T-helper 22 cell (primary cell): Measurements from ENCODE around the gene ZNF33A.
"Not testable (repeated sequence)": the region's sequence is repeated elsewhere in the genome, so short reads cannot be mapped to it uniquely, and the experiment has no call there.

Experiments used
- DNase-seq: peaks from one replicate; pipeline ENCODE4 v3.0.0-alpha.2; 2020; ENCODE audit warnings: low read depth

The ZNF33A gene

GRCh38 chr10:38010119-38010903 lies at the start of gene ZNF33A:
ZNF33A (plus strand) TSS chr10:38010675; CDS start chr10:38012342, 1,667 bp downstream.
- DNase-seq = peak; percentile 90

DNA sequence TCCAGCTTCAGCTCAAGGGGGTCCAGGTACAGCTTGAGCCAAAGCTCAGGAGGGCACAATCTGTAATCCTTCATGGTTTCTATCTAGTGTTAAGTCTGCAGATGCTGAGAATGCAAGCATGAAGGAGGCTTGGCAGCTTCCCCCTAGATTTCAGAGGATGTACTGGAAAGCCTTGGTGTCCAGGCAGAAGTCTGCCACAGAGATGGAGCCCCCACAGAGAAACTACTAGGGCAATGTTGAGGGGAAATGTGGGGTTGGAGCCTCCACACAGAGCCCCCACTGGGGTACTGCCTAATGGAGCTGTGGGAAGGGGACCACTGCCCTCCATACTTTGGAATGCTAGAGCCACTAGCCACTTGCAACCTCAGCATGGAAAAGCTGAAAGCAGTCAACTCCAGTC lies 45.5 kb upstream of the ZNF33A start:
- DNase-seq = no peak

- DNase-seq = no peak
Observed at GRCh38 chr10:37972396-37972795, 38.1 kb upstream of the ZNF33A start.

GRCh38 chr10:37975401-37975991 lies 35.0 kb upstream of the ZNF33A start:
- no peak for DNase-seq

DNA sequence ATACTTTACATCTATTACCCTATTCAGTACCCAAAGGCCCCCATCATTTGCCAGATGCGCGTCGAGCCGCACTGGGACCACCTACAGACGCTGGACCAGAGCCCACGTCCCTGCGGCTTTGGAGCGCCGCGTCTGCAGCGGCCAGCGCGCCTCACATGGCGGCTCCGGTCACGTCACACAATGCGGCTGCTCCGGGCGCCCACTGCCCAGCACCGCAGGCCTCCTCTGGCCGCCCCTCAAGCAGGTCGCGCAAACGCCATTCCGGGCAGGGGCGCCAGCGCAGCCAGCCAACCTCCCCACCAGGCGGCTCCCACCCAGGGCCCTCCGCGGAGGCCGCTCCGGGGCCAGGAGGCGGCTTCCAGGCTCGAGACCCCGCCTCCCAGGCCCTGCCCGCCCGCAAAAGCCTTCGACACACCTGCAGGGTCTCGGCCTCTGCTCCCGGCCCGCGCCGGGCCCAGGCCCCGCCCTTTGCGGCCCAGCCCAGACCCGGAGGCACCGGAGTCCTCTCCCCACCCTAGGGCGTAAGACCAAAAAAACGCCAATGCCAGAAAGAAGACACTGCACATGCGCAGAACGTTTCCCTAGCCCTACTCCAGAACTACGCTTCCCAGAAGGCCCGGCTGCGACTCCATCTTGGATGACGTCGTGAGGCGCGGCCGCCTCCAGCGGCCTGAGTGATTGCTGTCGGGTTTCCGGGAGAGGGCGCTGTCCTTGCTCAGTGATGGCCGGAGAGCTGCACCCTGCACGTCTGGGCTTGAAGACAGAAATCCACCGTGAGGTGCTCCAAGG lies 34.2 kb upstream of the ZNF33A start, which contains the start of gene ZNF25:
Gene ZNF25, minus strand, starts transcription at position 557 of the 789 bp plus-strand sequence. CDS start 4,925 bp downstream, outside the sequence.
- DNase-seq = peak; percentile 97

GRCh38 chr10:37976880-37977203 lies 33.6 kb upstream of the ZNF33A start:
- no peak for DNase-seq

GRCh38 chr10:37991655-37992054 lies 18.8 kb upstream of the ZNF33A start:
- no peak for DNase-seq

DNA sequence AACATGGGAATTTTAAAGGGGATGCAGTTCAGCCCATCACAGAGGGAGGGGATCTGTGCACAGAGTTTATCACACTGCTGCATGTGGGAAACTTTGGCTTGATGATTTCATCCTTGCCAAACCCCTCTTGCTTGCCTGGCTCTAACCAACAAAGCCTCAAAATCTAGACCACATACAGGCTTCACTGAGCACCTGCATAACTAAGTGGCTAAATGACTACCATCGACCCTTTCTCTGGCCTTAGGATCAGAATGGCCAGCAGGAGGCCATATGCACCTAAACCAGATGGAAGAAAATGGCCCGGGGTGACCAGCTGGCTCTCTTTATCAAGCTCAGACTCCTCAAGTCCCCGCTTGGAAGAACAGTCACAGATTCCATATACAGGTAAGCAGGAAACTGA lies 18.4 kb upstream of the ZNF33A start:
- no peak for DNase-seq

DNA sequence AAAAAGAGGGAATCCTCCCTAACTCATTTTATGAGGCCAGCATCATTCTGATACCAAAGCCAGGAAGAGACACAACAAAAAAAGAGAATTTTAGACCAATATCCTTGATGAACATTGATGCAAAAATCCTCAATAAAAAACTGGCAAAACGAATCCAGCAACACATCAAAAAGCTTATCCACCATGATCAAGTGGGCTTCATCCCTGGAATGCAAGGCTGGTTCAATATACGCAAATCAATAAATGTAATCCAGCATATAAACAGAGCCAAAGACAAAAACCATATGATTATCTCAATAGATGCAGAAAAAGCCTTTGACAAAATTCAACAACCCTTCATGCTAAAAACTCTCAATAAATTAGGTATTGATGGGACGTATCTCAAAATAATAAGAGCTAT lies 11.6 kb upstream of the ZNF33A start:
- not testable (repeated sequence) for DNase-seq

DNA sequence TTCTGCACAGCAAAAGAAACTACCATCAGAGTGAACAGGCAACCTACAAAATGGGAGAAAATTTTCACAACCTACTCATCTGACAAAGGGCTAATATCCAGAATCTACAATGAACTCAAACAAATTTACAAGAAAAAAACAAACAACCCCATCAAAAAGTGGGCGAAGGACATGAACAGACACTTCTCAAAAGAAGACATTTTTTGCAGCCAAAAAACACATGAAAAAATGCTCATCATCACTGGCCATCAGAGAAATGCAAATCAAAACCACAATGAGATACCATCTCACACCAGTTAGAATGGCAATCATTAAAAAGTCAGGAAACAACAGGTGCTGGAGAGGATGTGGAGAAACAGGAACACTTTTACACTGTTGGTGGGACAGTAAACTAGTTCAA lies 10.0 kb upstream of the ZNF33A start:
- not testable (repeated sequence) for DNase-seq

DNA sequence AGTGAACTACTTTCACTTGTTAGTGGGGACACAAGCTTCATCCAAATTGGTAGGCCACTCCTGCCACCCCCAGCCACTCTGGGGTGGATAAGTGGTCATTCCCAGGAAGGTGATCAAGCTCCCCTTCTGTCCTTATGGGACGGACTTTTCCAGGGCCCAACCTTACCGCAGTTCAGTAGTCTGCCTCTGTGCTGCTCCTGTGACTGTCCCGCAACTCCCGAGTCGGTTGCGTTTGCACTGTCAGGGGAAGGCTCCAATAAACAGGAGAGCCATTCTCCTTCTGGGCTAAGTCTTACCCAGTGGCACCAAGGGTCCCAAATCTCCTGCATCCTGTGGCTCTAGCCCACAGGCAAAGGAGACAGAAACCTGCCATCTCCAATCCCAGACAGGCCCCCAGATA lies 7.4 kb upstream of the ZNF33A start:
- no peak for DNase-seq

DNA sequence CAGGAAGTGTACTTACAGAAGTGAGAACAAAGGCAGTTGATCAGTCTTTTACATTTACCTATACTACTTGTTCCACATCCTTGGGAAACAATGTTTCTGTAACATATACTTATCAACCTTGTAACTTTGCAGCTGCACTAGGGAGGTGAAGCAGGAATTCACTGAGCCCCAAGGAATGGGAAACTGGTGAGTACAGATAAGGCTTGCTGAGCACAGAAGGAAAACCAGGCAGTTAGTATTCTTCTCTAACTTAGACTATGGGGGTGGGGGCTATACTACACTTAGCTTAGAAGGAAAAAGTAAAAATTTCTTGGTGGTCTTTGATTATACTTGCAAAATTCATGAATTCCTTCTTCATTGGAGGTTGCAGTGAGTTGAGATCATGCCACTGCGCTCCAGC lies 6.9 kb upstream of the ZNF33A start:
- DNase-seq = no peak

GRCh38 chr10:38007551-38007950 lies 2.9 kb upstream of the ZNF33A start:
- DNase-seq = no peak

DNA sequence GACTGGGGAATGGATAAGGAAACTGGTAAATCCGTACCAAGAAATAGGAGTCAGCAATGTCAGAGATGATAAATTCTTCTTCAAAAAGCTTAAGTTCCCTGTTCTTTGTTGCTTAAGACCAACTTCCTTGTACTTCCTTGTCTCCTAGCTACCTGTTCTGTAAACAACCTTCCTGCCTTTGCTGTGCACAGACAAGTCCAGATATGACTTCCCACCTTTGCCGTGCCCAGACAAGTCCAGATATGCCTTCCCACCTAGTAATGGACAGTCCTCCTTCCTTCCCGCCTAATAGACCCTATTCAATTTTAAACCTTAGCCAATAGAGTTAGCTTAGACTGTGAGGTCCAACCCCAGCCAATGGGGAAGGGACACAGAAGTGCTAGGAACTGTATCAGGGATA lies 2.5 kb upstream of the ZNF33A start:
- no peak for DNase-seq

GRCh38 chr10:38016354-38016753 lies 5.9 kb downstream of the ZNF33A start:
- DNase-seq = no peak

GRCh38 chr10:38019124-38019523 lies 8.6 kb downstream of the ZNF33A start:
- not testable (repeated sequence) for DNase-seq

- no peak for DNase-seq
Observed at GRCh38 chr10:38025283-38025682, 14.8 kb downstream of the ZNF33A start.

DNA sequence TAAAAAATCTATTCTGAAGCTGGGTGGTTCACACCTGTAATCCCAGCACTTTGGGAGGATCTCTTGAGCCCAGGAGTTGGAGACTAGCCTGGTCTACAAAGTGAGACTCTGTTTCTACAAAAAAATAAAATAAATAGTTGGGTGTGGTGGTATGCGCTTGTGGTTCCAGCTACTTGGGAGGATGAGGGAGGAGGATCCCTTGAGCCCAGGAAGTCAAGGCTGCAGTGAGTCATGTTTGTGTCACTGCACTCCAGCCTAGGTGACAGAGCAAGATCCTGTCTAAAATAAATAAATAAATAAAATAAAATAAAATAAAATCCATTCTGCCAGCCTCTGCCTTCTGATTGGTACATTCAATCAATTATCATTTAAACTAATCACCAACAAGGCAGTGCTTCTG lies 17.5 kb downstream of the ZNF33A start:
- no peak for DNase-seq

DNA sequence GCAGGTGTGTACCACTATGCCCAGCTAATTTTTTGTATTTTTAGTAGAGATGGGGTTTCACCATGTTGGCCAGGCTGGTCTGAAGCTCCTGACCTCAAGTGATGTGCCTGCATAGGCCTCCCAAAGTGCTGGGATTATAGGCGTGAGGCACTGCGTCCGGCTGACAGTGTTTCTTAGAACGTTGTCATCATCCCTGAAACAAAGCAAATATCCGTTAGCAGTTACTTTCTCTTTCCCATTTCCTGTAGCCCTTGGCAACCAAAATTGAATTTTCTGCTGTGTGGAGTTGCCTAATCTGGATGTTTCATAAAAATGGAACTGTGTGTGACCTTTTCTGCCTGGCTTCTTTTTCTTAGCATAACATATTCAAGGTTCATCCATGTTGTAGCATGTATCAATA lies 22.4 kb downstream of the ZNF33A start:
- no peak for DNase-seq

DNA sequence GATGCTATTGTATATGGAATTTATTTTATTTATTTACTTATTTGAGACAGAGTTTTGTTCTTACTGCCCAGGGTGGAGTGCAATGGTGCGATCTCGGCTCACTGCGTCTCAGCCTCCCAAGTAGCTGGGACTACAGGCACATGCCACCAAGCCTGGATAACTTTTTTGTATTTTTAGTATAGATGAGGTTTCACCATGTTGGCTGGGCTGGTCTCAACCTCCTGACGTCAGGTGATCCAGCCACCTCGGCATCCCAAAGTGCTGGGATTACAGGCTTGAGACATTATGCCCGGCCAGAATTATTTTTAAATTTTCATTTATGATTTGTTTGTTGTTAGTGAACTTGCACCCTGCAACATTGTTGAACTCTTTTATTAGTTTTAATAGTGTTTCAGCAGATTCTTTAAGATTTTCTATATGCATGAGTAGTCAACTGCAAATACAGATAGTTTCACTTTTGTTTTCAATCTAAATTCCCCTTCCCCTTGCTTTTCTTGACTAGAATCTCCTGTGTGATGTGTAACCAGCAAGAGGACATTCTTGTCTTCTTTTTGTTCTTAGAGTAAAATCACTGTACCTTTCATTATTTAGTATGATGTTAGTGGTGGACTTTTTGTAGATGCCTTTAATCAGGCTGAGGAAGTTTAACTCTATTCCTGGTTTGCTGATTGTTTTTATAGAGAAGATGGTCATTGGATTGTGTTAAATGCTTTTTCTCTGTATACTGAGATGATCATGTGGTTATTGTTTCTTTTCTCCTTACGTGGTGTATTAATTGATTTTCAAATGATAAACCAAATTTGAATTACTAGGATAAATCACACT lies 27.8 kb downstream of the ZNF33A start:
- no peak for DNase-seq

GRCh38 chr10:38038932-38039245 lies 28.4 kb downstream of the ZNF33A start:
- no peak for DNase-seq

DNA sequence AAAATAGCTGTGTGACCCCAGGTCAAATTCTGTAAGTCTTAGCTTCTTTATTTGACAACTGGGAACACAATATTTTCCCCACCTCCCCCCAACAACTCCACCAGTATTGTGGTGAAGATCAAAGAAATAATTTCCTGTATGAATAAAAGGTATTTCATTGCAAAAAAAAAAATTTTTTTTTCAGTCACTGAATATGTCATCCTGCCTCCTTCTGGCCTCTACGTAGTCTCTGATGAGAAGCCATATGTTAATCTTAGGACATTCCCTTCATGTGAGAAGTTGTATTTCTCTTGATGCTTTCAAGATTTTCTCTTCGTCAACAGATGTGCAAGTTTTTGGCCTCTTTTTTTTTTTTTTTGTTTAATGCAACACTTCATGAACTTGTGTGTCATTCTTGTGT lies 33.0 kb downstream of the ZNF33A start:
- no peak for DNase-seq
